GM12801 (cell line): ENCODE measurements around the gene OXCT2.
"Not testable (repeated sequence)": the region's sequence is repeated elsewhere in the genome, so short reads cannot be mapped to it uniquely, and the experiment has no call there.

ENCODE experiments used
- TF ChIP-seq, protein P1 (sequence below): IDR thresholded peaks from one replicate; pipeline ENCODE4 v1.5.1; 2011; ENCODE audit warnings: control low read depth; ENCODE audit not compliant: insufficient read length; ENCODE audit errors: extremely low read depth

The OXCT2 gene

GRCh38 chr1:39771022-39771532, at the start of gene OXCT2:
TSS of gene OXCT2 (minus strand) at chr1:39771348. CDS start at chr1:39771255, 93 bp downstream.
- TF ChIP-seq, protein P1, sequence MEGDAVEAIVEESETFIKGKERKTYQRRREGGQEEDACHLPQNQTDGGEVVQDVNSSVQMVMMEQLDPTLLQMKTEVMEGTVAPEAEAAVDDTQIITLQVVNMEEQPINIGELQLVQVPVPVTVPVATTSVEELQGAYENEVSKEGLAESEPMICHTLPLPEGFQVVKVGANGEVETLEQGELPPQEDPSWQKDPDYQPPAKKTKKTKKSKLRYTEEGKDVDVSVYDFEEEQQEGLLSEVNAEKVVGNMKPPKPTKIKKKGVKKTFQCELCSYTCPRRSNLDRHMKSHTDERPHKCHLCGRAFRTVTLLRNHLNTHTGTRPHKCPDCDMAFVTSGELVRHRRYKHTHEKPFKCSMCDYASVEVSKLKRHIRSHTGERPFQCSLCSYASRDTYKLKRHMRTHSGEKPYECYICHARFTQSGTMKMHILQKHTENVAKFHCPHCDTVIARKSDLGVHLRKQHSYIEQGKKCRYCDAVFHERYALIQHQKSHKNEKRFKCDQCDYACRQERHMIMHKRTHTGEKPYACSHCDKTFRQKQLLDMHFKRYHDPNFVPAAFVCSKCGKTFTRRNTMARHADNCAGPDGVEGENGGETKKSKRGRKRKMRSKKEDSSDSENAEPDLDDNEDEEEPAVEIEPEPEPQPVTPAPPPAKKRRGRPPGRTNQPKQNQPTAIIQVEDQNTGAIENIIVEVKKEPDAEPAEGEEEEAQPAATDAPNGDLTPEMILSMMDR = not testable (repeated sequence)

DNA sequence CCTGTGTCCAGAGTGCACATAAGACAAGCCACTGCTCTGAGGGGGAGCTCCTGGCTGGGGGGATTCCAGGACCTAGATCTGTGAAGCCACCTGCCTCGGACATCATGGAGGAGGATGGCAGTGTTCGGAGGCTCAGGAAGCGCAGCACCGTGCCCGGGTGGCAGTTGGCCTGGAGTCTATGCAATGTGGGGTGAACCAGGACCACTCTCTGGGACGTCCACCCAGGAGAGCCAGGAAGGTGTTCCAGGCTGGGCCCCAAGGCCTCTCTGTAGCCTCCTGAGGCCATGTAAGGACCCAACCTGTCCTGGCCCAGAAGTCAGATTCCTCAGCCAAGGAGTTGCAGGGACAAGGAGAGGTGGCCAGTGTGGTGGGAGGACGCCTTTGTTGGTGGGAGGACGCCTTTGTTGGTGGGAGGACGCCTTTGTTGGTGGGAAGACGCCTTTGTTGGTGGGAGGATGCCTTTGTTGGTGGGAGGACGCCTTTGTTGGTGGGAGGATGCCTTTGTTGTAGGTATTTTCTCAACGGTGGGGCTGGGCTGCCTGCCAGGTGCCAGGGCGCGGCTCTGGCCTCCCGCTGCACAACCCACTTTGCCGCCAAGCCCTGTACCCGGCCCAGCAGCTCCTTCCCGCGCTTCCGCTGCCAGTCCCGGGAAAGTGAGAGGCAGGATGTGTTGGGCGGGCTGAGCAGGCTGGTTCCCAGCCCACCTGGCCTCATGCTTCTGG, 48.1 kb upstream of the OXCT2 start:
- TF ChIP-seq, protein P1 = no peak

GRCh38 chr1:39818482-39818881, 47.3 kb upstream of the OXCT2 start:
- TF ChIP-seq, protein P1 = no peak

- TF ChIP-seq, protein P1 = no peak
Measured at GRCh38 chr1:39816415-39817090, 45.4 kb upstream of the OXCT2 start.

DNA sequence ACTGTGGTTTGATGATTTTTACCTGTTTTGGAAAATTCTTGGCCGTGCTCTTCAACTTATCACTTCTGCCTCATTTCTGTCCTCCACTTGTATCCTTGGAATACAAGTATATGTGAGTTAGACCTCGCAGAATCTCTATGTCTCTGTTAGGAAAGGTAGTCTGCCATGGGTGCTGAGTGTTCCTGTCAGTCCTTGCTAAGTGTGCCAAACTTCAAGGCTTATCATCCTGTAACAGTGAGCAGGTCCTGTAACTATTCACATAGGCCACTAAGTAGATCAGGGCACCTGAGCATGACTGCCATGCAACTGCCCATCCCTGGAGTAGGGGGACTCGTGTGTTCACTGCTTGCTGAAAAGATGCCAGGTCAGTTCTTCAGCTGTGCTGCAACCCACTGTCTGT, 41.8 kb upstream of the OXCT2 start:
- TF ChIP-seq, protein P1 = no peak

DNA sequence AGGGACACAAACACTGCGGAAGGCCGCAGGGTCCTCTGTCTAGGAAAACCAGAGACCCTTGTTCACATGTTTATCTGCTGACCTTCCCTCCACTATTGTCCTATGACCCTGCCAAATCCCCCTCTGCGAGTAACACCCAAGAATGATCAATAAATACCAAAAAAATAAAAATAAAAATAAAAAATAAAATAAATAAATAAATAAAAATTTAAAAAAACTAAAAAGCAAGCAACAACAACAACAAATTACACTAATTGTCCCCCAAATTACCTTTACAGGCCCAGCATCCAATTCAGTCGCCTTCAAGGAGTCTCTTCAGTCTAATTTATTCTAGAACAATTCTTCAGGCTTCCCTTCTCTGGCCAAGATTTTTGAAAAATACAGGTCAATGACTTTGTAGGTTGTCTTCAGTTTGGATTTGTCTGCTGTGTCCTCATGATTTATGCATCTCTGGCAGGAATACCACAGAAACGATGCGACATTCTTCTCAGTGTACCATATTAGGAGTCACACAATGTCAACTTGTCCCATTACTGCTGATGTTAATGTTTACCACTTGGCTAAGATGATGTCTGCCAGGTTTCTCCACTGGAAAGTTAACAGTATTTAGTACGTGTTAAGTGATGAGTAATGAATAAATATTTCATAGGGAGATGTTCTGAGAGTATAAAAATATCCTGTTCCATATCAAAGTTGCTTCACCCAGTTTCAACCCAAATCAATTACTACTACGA, 37.8 kb upstream of the OXCT2 start:
- TF ChIP-seq, protein P1 = no peak

GRCh38 chr1:39805385-39805784, 34.2 kb upstream of the OXCT2 start:
- TF ChIP-seq, protein P1 = no peak
